Esophagus muscularis mucosa (tissue), 3 donors: ENCODE data around the gene SLC4A9.

Source experiments
- CTCF ChIP-seq, 3 experiments: fragments of 200-600 bp in 2 of 3; fragments of 450-650 bp in 1 of 3; sonication (generic) in 2 of 3; IDR thresholded peaks; one replicate each; pipeline ENCODE4 v1.5.1; 2017 to 2019; ENCODE audit warnings: antibody characterized with exemption in 3 of 3, mild to moderate bottlenecking in 2 of 3, moderate library complexity in 1 of 3
- POLR2A ChIP-seq: fragments of 450-650 bp; IDR thresholded peaks from one replicate; pipeline ENCODE4 v1.6.1; 2017; ENCODE audit warnings: antibody characterized with exemption, moderate library complexity, mild to moderate bottlenecking, low read depth

- TF ChIP-seq CTCF (IDR thresholded peaks at IDR 0.05) (no peak), POLR2A (no peak)
These were observed 60.8 kb downstream of the SLC4A9 start for GRCh38 chr5:140420665-140421361.
